Measurements from ENCODE around the gene ACSS2.

ACSS2 gene

DNA sequence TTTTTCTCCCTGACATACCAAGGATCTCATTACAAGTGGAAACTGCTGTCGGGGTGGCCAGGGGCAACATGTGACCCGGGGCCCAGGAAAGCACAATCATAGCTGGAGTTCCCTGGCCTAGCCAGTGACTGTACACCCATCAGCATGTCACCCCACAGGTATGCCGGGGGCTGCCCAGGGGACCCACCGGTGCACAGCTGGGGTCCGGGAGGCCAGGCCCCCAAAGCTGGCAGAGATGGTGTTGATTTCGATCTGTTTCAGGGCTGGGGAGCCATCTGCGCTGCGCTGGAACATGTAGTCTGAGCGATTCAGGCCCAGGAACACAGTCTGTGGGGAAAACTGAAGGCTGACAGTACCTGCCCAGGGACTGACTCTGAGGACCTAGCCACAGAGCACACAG lies 65.9 kb downstream of the ACSS2 start:
- H3K79me1 ChIP-seq (ENCODE audit: low read length): no peaks in the 10 kb centered on the region
- H2AK5ac ChIP-seq (ENCODE audit: low read length): no peak overlapping the region
- H2BK12ac ChIP-seq (ENCODE audit: low read length): no peak overlapping the region
- H4K8ac ChIP-seq (ENCODE audit: low read depth, low read length): no peak overlapping the region
- no peaks in the 10 kb centered on the region for H3K79me2 ChIP-seq (ENCODE audit: control insufficient read depth, insufficient read depth, low read length, poor library complexity)
- H3K14ac ChIP-seq (ENCODE audit: low read length): no peak overlapping the region
- H3K27me3 ChIP-seq (ENCODE audit: insufficient read depth, low read length): no peaks in the 10 kb centered on the region
- no peaks in the 10 kb centered on the region for H3K4me1 ChIP-seq (ENCODE audit: control insufficient read depth in 1 of 2, insufficient read depth in 2 of 2, low read length in 2 of 2)
- no peak overlapping the region for H3K9ac ChIP-seq (ENCODE audit: low read length)
- no peak overlapping the region for H2BK5ac ChIP-seq (ENCODE audit: low read depth, low read length, poor library complexity)
- no peak overlapping the region for H4K91ac ChIP-seq (ENCODE audit: low read depth, low read length)
- no peak overlapping the region for H3K4me3 ChIP-seq (ENCODE audit: low read depth, low read length)
- DNase-seq: no peak
- H4K12ac ChIP-seq (ENCODE audit: low read depth, low read length): no peak overlapping the region
- no peak overlapping the region for H3K27ac ChIP-seq (ENCODE audit: low read depth, low read length)
- H2BK120ac ChIP-seq (ENCODE audit: insufficient read depth, low read length, poor library complexity): no peak overlapping the region
- H3K9me3 ChIP-seq (ENCODE audit: insufficient read depth, low read depth, low read length): no peaks in the 10 kb centered on the region
- no peak overlapping the region for H3K4me2 ChIP-seq (ENCODE audit: low read length)
- H3K23ac ChIP-seq (ENCODE audit: low read length): no peak overlapping the region
- no peak overlapping the region for H3K18ac ChIP-seq (ENCODE audit: low read length)
- H3K36me3 ChIP-seq (ENCODE audit: control insufficient read depth in 1 of 2, insufficient read depth in 2 of 2, low read length in 2 of 2): peaks cover 14 to 33% of the 10 kb centered on the region in 2 experiments
- H2AFZ ChIP-seq (ENCODE audit: insufficient read depth, low read length, poor library complexity): no peak overlapping the region
- no CpG with 5 or more reads among the region's 9 CpGs for WGBS (ENCODE audit: extremely low coverage, insufficient coverage, insufficient read length)
- H3K4ac ChIP-seq (ENCODE audit: low read depth, low read length): no peak overlapping the region

DNA sequence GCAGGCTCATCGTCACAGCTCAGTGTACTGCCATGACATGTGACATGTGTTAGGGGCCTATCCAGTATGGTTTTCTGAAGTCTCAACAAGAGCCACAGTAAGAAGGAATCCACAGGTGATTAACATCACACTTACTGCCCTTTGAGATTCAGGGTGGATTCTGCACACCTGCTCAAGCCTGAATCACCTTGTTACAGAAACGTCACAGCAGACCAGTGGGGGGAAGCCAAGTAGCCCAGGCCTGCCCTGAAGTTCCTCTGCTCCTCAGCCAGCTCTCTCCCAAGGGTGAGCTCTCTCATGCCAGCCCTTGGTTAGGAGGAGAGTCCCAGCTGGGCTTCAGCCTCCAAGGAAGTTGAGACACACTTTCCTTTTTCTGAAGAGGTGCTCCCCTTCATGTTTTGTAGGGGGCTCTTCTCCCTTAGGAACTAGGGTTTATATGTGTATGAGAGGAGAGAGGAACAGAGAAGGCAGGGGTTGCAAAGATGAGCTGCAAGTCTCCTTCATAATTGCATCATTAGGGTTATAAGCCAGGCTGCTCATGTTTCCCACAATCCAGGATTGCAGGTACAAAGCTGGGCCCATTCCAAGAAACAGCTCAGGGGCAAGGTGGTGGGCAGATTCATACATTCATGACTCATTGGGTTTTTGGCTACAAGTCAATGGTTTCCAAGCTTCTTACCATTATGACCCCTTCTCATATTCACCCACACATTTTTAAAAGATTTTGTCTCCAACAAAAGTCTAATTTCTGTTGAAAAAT lies 67.6 kb downstream of the ACSS2 start:
- H3K36me3 ChIP-seq (ENCODE audit: control insufficient read depth in 1 of 2, insufficient read depth in 2 of 2, low read length in 2 of 2): peaks cover 10 to 24% of the 10 kb centered on the region in 2 experiments
- no peak overlapping the region for H3K9ac ChIP-seq (ENCODE audit: low read length)
- no peak overlapping the region for H4K91ac ChIP-seq (ENCODE audit: low read depth, low read length)
- H3K27ac ChIP-seq (ENCODE audit: low read depth, low read length): no peak overlapping the region
- H3K9me3 ChIP-seq (ENCODE audit: insufficient read depth, low read depth, low read length): no peaks in the 10 kb centered on the region
- no peaks in the 10 kb centered on the region for H3K27me3 ChIP-seq (ENCODE audit: insufficient read depth, low read length)
- no CpG with 5 or more reads among the region's 2 CpGs for WGBS (ENCODE audit: extremely low coverage, insufficient coverage, insufficient read length)
- no peak overlapping the region for H3K18ac ChIP-seq (ENCODE audit: low read length)
- no peak overlapping the region for H3K4me3 ChIP-seq (ENCODE audit: low read depth, low read length)
- H3K14ac ChIP-seq (ENCODE audit: low read length): no peak overlapping the region
- H2BK12ac ChIP-seq (ENCODE audit: low read length): no peak overlapping the region
- no peak overlapping the region for H3K23ac ChIP-seq (ENCODE audit: low read length)
- no peak overlapping the region for H4K12ac ChIP-seq (ENCODE audit: low read depth, low read length)
- H3K4me1 ChIP-seq (ENCODE audit: control insufficient read depth in 1 of 2, insufficient read depth in 2 of 2, low read length in 2 of 2): no peaks in the 10 kb centered on the region
- no peaks in the 10 kb centered on the region for H3K79me2 ChIP-seq (ENCODE audit: control insufficient read depth, insufficient read depth, low read length, poor library complexity)
- no peak overlapping the region for H2BK120ac ChIP-seq (ENCODE audit: insufficient read depth, low read length, poor library complexity)
- H3K4me2 ChIP-seq (ENCODE audit: low read length): no peak overlapping the region
- no peak overlapping the region for H3K4ac ChIP-seq (ENCODE audit: low read depth, low read length)
- H3K79me1 ChIP-seq (ENCODE audit: low read length): no peaks in the 10 kb centered on the region
- H4K8ac ChIP-seq (ENCODE audit: low read depth, low read length): no peak overlapping the region
- no peak overlapping the region for H2AFZ ChIP-seq (ENCODE audit: insufficient read depth, low read length, poor library complexity)
- DNase-seq: no peak
- no peak overlapping the region for H2AK5ac ChIP-seq (ENCODE audit: low read length)
- no peak overlapping the region for H2BK5ac ChIP-seq (ENCODE audit: low read depth, low read length, poor library complexity)

DNA sequence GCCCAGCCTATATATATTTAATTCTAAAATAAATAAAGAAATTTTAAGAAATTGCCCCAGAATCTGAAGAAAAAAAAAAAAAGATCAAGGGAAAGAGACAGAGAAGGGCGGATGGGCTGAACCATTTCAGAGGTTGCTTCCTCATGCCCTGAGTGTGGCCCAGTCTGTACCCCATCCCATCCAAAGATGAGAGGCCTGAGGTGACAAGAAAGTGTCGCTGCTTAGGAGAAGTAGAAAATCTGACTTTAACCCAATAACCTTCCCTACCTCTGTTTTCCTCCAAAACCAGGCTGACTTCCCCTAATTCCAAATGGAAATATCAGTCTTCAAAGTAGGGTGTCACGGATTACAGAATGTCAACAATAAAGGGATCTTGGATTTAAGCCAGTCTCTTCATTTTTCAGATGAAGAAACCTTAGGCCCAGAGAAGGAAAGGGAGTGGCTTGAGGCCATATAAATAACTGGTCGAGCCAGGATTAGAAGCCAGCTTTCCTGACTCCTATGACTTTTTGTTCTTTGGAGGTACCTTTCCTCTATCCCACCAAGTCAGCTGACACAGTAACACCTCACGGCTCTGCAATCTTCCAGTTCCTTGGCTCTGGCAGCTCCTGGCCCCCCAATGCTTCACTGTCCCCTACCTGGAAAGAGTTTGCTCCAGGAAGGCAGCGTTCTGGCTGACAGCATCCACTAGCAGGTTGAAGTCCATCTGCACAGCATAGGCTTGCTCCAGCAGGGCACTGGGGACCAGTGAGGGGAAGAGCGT lies 69.1 kb downstream of the ACSS2 start:
- Histone ChIP-seq H4K8ac (ENCODE audit: low read depth, low read length) (no peak overlapping the region), H3K9ac (ENCODE audit: low read length) (no peak overlapping the region), H2BK12ac (ENCODE audit: low read length) (no peak overlapping the region), H2AFZ (ENCODE audit: insufficient read depth, low read length, poor library complexity) (no peak overlapping the region), H3K27me3 (ENCODE audit: insufficient read depth, low read length) (no peaks in the 10 kb centered on the region), H3K4me1 (ENCODE audit: control insufficient read depth in 1 of 2, insufficient read depth in 2 of 2, low read length in 2 of 2) (no peaks in the 10 kb centered on the region), H4K12ac (ENCODE audit: low read depth, low read length) (no peak overlapping the region), H2BK120ac (ENCODE audit: insufficient read depth, low read length, poor library complexity) (no peak overlapping the region), H2AK5ac (ENCODE audit: low read length) (no peak overlapping the region), H3K9me3 (ENCODE audit: insufficient read depth, low read depth, low read length) (no peaks in the 10 kb centered on the region), H3K4ac (ENCODE audit: low read depth, low read length) (no peak overlapping the region), H3K14ac (ENCODE audit: low read length) (no peak overlapping the region), H3K23ac (ENCODE audit: low read length) (no peak overlapping the region), H3K79me1 (ENCODE audit: low read length) (no peaks in the 10 kb centered on the region), H3K4me2 (ENCODE audit: low read length) (no peak overlapping the region), H3K18ac (ENCODE audit: low read length) (no peak overlapping the region), H3K27ac (ENCODE audit: low read depth, low read length) (no peak overlapping the region), H3K79me2 (ENCODE audit: control insufficient read depth, insufficient read depth, low read length, poor library complexity) (no peaks in the 10 kb centered on the region), H4K91ac (ENCODE audit: low read depth, low read length) (no peak overlapping the region), H3K36me3 (ENCODE audit: control insufficient read depth in 1 of 2, insufficient read depth in 2 of 2, low read length in 2 of 2) (peaks cover 11 to 24% of the 10 kb centered on the region in 2 experiments), H2BK5ac (ENCODE audit: low read depth, low read length, poor library complexity) (no peak overlapping the region), H3K4me3 (ENCODE audit: low read depth, low read length) (no peak overlapping the region)
- no CpG with 5 or more reads among the region's 7 CpGs for WGBS (ENCODE audit: extremely low coverage, insufficient coverage, insufficient read length)
- DNase-seq: no peak

DNA sequence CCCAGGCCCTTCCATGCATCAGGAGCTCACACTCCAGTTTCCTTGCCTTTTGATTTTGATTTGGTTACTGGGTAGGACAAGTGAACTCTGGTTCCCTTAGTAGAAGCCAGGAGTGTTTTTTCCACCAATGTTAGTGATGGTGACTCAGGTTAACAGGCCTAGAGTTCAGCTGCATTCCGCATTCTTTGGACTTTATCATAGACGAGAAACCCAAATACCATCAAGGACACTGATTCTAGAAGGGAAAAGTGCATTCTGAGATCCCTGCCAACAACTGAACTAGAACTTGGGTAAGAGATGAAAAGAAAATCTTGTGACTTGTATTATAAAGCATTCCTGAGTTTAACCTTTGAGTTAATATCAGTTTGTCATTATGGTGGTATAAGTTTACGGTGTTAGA lies 70.2 kb downstream of the ACSS2 start:
- Histone ChIP-seq H3K27me3 (ENCODE audit: insufficient read depth, low read length) (no peaks in the 10 kb centered on the region), H3K79me1 (ENCODE audit: low read length) (no peaks in the 10 kb centered on the region), H2AK5ac (ENCODE audit: low read length) (no peak overlapping the region), H2BK120ac (ENCODE audit: insufficient read depth, low read length, poor library complexity) (no peak overlapping the region), H3K18ac (ENCODE audit: low read length) (no peak overlapping the region), H3K23ac (ENCODE audit: low read length) (no peak overlapping the region), H3K36me3 (ENCODE audit: control insufficient read depth in 1 of 2, insufficient read depth in 2 of 2, low read length in 2 of 2) (peaks cover 14 to 23% of the 10 kb centered on the region in 2 experiments), H3K4me2 (ENCODE audit: low read length) (no peak overlapping the region), H4K12ac (ENCODE audit: low read depth, low read length) (no peak overlapping the region), H2BK12ac (ENCODE audit: low read length) (no peak overlapping the region), H3K4me3 (ENCODE audit: low read depth, low read length) (no peak overlapping the region), H3K79me2 (ENCODE audit: control insufficient read depth, insufficient read depth, low read length, poor library complexity) (no peaks in the 10 kb centered on the region), H4K8ac (ENCODE audit: low read depth, low read length) (no peak overlapping the region), H3K4ac (ENCODE audit: low read depth, low read length) (no peak overlapping the region), H3K4me1 (ENCODE audit: control insufficient read depth in 1 of 2, insufficient read depth in 2 of 2, low read length in 2 of 2) (no peaks in the 10 kb centered on the region), H4K91ac (ENCODE audit: low read depth, low read length) (no peak overlapping the region), H2AFZ (ENCODE audit: insufficient read depth, low read length, poor library complexity) (no peak overlapping the region), H3K14ac (ENCODE audit: low read length) (no peak overlapping the region), H2BK5ac (ENCODE audit: low read depth, low read length, poor library complexity) (no peak overlapping the region), H3K9me3 (ENCODE audit: insufficient read depth, low read depth, low read length) (no peaks in the 10 kb centered on the region), H3K9ac (ENCODE audit: low read length) (no peak overlapping the region), H3K27ac (ENCODE audit: low read depth, low read length) (no peak overlapping the region)
- no CpG with 5 or more reads among the region's 3 CpGs for WGBS (ENCODE audit: extremely low coverage, insufficient coverage, insufficient read length)
- DNase-seq: no peak
